ENCODE results near the gene C10orf143.

DNA sequence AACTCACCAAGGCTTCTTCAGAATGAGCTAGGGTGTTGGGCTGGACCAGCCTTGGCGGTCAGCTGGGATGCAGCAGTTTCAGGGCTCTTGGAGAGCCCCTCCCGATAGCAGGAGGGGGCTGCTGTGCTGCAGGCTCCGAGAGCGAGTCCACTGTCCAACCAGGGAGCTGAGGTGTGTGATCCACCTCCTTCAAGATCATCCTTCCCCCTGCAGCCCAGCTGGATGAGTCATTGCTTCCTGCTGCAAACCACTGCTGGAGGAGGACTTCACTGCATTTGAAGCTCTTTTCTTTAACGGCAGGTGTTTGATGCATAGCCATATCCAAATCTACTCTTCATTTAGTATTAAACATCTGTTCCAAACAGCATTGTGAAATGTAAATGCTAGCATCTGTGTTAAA is 92.4 kb downstream of the C10orf143 start:
- no peak for TF ChIP-seq POLR2A (IDR thresholded peaks at IDR 0.05)
- TF ChIP-seq, protein P1, sequence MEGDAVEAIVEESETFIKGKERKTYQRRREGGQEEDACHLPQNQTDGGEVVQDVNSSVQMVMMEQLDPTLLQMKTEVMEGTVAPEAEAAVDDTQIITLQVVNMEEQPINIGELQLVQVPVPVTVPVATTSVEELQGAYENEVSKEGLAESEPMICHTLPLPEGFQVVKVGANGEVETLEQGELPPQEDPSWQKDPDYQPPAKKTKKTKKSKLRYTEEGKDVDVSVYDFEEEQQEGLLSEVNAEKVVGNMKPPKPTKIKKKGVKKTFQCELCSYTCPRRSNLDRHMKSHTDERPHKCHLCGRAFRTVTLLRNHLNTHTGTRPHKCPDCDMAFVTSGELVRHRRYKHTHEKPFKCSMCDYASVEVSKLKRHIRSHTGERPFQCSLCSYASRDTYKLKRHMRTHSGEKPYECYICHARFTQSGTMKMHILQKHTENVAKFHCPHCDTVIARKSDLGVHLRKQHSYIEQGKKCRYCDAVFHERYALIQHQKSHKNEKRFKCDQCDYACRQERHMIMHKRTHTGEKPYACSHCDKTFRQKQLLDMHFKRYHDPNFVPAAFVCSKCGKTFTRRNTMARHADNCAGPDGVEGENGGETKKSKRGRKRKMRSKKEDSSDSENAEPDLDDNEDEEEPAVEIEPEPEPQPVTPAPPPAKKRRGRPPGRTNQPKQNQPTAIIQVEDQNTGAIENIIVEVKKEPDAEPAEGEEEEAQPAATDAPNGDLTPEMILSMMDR (IDR thresholded peaks at IDR 0.05), result no peak

Measured in esophagus squamous epithelium (tissue), 4 donors.